Globus pallidus (tissue), 1 donor: Measurements from ENCODE around the gene LZTS2.

ENCODE experiments used
- DNase-seq: peaks from one replicate; pipeline ENCODE4 v3.0.0-alpha.2; 2015; ENCODE audit warnings: low spot score

LZTS2 gene

DNA sequence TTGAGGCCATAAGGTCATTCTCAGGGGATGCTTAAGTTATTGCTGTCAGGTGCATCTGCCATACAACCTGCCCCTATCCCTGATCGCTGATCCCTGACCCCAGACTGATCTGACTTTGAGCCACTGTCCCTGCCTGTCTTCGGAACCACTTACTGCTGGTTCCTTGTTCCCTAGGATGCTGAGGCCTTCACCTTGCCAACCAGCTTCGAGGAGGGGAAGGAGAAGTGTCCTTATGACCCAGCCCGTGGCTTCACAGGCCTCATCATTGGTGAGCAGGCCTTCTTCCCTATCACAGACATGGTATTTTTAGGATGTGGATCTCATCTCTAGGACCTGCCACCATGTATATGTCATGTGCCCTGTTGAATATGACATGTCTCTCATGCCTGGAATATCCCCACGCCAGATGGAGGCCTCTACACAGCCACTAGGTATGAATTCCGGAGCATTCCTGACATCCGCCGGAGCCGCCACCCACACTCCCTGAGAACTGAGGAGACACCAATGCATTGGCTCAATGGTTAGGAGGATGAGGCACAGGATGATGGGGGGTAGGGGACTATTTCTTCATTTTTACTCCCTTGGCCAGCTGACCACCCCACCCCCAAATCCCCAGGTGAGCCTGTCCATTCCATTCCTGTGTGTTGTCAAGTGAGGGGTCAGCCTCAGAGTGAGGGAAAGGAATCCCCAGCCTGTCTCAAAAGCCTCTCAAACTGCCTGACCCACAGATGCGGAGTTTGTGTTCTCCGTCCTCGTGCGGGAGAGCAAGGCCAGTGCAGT lies 21.3 kb upstream of the LZTS2 start:
- no peak for DNase-seq

DNA sequence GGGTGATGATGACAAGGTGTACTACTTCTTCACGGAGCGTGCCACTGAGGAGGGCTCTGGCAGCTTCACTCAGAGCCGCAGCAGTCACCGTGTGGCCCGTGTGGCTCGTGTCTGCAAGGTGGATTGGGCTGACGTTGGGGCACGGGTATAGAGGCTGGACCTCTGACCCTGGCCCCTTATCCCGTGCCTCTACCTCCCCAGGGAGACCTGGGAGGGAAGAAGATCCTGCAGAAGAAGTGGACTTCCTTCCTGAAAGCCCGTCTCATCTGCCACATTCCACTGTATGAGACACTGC lies 20.8 kb upstream of the LZTS2 start:
- no peak for DNase-seq

DNA sequence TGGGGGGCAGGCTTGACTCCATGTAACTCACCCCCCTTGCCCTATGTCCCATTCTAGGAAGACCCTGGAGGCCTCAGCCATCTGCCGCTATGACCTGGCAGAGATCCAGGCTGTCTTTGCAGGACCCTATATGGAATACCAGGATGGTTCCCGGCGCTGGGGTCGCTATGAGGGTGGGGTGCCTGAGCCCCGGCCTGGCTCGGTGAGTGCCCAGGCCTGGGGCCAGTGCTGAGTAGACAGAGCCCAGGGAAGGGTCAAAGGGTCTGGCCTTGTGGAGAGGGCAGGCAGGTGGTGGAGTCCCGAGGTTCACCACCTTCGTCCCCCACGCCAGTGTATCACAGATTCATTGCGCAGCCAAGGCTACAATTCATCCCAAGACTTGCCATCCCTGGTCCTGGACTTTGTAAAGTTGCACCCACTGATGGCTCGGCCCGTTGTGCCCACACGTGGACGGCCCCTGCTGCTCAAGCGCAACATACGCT lies 19.8 kb upstream of the LZTS2 start:
- no peak for DNase-seq

DNA sequence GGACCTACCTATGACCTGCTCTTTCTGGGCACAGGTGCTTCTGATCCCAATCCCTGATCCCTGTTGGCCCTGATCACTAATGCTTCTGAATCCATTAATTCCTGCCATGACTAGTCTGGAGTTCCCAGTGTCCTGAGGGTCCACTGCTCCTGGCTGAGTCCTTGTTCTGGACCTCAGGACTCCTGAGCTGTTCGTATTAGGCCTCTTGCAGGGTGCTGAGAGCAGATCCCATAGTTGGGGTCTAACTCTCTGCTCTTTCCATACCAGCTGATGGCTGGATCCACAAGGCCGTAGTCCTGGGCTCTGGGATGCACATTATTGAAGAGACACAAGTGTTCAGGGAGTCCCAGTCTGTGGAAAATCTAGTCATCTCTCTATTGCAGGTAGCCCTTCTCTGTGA lies 19.3 kb upstream of the LZTS2 start:
- no peak for DNase-seq

DNA sequence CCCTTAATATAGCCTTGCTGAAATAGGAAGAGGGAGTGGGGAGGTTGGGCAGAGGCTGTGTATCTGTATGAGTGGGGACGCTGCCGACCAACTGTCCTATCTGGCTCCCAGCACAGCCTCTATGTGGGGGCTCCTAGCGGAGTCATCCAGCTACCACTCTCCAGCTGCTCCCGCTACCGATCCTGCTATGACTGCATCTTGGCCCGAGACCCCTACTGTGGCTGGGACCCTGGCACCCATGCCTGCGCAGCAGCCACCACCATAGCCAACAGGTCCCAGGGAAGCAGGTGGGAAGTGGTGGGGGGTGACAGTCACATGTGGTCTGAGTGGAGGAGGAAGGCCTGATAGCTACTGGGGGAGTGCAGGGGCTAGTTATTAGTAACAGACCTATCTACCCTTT lies 18.9 kb upstream of the LZTS2 start:
- DNase-seq = no peak

DNA sequence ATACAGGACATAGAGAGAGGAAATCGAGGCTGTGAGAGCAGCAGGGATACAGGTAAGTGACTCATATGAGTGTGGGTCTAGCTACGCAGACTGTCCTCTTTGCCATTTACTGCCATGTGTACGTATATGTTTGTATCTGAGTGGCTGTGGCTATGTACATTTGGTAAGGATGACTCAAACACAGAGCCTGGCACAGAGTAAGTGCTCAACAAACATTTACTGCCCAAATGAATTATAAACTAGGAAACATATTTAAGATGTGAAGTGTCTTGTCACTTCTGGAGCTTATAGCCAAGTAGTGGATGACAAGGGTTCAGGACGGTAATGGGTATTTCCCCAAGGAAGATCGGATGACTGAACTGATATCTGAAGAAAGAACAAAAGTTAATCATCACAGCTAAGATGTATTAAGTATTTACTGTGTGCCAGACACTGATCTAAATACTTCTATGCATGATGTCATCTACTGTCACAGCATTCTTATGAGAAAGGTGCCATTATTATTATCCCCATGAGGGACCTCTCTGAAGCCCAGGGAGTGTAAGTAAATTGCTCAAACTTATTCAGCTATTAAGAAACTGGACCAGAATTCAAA lies 18.3 kb upstream of the LZTS2 start:
- DNase-seq = no peak

DNA sequence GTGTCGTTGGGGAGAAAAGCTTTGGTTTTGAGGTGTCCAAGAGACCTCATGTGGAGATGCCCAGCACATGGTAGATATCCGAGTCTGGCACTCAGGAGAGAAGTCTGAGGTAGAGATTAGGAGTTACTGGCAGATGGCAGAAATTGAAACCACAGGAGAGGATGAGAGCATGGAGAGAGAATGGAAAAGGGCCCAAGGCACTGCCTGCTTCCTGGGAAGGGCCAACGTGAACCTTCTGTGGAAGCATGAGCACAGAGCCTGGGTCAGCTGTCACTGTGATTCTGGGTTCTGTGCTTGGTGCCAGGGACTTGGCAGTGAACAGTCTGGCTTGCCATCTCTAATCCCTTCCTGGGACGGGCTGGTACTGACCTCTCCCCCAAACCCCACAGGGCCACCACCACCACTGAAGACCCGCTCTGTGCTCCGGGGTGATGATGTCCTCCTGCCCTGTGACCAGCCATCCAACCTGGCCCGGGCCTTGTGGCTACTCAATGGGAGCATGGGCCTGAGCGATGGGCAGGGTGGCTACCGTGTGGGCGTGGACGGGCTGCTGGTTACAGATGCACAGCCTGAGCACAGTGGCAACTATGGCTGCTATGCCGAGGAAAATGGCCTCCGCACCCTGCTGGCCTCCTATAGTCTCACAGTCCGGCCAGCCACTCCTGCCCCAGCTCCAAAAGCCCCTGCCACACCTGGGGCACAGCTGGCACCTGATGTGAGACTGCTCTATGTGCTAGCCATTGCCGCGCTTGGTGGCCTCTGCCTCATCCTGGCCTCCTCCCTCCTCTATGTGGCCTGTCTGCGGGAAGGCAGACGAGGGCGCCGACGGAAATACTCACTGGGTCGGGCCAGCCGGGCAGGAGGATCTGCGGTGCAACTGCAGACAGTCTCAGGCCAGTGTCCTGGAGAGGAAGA lies 16.4 kb upstream of the LZTS2 start:
- peak; percentile 25 for DNase-seq

DNA sequence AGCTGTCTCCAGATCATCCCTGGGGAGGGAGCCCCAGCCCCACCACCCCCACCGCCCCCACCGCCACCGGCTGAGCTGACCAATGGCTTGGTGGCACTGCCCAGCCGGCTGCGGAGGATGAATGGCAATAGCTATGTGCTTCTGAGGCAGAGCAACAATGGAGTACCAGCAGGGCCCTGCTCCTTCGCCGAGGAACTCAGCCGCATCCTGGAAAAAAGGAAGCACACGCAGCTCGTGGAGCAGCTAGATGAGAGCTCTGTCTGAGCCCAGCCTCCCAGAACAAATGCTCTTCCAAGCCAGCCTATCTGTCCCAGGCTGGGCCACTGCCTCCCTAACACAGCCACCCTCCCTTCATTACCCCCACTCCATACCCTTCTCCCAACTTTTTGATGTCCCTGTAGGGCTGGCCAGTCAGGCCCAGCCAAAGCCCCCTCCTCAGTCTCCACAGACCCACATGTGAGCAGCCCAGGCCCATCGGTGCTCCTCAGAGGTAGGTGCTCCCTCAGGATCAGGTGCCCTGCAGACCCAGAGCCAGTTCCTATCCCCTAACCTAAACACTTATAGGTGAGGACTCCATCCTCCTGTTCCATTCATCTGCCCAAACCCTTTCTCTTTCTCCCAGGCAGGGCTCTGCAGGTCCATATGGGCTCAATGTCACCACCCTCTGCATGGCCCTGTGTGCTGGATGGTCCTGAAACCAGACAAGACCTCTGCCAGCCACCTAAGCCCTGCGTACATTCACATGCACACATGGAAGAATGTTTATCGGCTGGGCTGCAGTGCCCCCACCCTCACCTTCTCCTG lies 15.5 kb upstream of the LZTS2 start:
- DNase-seq = no peak

DNA sequence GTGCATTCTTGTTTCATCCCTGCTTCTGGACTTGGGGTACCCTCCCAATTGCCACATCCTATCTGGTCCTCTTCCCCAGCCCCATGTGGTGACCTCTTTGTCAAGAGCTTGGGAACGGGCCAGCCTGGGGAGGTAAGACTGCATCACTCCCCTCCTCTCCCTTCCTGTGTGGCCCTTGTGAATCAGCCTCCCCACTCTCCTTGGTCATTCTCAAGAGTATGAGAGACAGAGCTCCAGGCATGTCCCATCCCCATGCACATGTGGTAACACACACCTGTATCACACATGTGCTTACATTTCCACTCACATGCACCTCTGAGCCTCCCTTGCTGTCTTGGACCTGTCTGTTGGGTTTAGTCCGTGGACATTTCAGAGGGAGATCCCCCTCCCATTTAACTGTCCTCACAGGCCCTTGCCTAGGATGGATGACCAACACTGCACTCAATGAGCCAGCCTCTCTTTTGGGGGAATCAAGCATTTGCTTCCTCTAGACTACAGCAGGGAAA lies 14.9 kb upstream of the LZTS2 start:
- no peak for DNase-seq

DNA sequence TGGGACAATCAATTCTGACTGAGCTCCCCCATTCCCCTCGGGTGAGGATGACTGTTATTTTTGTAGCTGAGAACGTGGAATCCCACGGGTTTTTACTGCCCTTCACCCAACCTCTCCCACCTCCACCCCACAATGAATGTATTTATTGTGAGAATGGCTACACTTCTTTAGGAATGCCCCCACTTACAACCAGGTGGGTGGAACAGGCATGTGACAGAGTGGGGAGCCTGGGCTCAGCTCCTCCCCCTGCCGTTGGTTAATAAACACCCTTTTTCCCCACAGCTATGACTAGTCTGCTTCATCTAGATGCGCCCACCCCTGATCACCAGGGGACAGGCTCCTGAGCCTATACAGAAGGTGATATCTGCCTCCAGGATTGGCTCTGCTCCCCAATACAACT lies 14.3 kb upstream of the LZTS2 start:
- no peak for DNase-seq

DNA sequence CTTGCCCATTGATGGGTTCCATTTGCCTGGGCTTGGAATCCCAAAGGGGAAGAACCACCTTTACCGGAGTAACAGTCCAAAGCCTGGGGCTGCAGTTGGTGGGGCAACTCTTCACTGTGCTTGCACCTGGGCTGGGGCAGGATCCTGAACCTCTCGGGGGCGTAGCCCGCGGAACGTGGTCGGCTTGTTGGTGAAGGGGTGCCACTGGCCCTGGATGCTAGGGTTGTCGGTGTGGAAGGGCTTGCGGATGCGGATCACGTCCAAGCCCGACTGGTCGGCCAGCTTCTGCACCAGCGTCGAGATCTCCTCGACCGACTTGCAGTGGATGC lies 13.0 kb upstream of the LZTS2 start:
- no peak for DNase-seq

DNA sequence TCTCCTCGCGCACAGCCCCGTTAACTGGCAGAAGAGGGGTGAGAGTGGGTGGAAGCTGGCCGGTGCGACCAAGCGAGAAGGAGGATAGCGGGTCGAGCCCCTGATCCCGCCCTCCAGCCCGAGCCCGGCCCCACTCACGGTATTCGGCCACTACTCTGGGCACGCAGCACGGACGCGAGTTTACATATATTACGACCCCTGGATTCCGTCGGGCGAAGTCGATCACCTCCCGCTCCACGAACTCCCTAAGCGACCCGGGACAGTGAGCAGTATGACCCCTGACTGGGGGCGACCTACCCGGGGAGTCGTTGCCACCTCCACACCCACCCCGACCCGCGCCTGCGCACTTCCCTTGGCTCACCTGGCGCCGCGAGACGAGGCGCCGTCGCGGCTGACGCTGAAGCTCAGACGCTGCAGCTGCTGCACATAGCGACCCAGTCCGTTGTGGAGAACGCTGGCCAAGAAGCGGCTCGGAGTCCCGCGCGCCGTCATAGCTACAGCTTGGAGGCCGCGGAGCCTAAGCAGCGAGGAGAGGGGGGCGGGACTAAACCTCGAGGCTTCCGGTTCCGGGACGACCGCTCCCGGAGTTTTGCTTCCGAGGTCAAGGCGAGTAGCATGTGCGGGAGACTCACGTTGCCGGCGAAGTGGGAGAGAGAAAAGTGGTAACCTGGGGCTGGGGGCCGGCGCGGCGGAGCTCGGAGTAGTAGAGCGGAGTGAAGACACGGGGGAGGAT lies 12.5 kb upstream of the LZTS2 start, which contains the start of the genes MRPL43 and TWNK:
Gene MRPL43, minus strand, starts transcription at position 546 of the 733 bp plus-strand sequence. Its CDS starts 54 bp downstream, at position 492.
Gene TWNK, plus strand, starts transcription at position 592 of the 733 bp plus-strand sequence. CDS start 668 bp downstream, outside the sequence.
- DNase-seq = peak; percentile 85

DNA sequence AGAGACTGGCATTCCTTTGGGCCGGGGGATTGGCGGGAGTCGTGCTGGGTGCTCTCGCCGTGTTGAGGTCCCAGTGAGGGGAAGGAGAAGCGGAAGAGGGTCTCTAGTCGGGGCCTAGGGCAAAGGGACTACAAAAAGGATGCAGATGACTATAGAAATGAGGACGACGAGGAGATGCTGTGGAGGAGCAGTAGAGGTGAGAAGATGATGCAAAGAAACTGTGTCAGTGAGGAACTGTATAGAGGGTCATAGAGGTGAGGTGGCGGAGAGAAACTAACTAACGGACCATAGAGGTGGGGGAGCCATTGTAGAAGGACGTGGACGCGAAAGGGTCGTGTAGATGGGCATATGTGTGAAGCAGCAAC lies 11.9 kb upstream of the LZTS2 start:
- no peak for DNase-seq

DNA sequence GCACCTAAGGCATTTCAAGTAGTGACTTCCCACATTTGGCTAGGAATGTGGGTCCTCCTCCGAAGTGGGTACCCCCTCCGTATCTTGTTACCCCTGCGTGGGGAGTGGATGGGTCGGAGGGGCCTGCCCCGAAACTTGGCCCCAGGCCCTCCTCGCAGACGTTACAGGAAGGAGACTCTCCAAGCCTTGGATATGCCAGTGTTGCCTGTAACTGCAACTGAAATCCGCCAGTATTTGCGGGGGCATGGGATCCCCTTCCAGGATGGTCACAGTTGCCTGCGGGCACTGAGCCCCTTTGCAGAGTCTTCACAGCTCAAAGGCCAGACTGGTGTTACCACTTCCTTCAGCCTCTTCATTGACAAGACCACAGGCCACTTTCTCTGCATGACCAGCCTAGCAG lies 11.4 kb upstream of the LZTS2 start:
- no peak for DNase-seq

DNA sequence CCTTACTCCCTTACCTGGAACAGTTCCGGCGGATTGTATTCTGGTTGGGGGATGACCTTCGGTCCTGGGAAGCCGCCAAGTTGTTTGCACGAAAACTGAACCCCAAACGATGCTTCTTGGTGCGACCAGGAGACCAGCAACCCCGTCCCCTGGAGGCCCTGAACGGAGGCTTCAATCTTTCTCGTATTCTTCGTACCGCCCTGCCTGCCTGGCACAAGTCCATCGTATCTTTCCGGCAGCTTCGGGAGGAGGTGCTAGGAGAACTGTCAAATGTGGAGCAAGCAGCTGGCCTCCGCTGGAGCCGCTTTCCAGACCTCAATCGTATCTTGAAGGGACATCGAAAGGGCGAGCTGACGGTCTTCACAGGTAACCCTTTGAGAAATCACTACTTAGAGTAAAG lies 10.5 kb upstream of the LZTS2 start:
- DNase-seq = no peak

DNA sequence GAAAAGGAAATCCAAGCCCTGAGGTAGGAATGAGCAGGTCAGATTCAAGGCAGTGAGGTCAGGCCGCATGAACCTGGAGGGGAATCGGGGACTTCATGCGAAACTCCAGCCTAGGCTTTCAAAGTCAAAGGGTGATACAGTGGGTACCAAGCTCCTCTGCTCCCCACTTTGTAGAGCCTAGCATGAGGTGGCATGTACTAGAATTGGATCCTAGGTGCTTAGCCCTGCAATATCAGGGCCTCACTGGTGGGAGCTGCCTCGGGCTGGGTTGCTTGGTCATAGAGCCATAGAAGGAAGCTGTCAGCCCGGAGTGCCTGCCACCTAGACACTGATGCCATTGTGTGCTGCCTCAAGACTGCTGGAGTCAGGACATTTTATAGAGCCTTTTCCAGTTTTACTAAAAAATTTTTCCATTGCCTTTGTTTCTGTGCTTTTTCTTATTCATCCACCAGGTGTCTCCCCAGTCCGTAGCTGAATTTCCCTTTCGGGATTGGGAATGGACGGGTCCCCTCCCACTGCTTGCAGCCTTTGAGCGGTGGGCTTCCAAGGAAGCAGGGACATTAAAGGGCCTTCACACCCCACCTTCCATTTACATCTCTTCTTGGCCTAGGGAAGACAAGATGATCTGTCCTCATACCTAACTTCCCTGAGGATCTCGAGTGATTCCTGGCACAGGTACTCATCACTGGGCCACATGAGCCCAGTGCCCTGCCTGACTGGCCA lies 5.5 kb upstream of the LZTS2 start:
- DNase-seq = peak; percentile 75

DNA sequence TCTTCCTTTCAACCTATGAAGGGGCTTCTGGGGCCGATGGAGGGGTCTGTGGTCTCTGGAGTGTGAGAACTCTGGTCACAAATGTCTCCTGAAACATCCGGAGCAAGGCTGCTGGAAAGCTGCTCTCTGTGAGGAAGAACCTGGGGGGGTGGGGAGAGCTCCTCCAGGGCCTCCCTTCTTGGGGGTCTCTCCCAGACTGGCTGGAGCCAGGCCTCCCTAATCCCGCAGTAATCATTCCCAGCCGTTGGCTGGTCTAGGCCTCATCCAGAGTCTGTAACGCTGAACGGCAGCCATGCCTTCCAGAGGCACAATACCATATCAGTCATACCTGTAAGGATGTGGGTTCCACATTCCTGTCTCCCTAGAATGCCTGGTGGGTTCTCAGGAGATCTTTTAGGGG lies 4.4 kb upstream of the LZTS2 start:
- DNase-seq = no peak

DNA sequence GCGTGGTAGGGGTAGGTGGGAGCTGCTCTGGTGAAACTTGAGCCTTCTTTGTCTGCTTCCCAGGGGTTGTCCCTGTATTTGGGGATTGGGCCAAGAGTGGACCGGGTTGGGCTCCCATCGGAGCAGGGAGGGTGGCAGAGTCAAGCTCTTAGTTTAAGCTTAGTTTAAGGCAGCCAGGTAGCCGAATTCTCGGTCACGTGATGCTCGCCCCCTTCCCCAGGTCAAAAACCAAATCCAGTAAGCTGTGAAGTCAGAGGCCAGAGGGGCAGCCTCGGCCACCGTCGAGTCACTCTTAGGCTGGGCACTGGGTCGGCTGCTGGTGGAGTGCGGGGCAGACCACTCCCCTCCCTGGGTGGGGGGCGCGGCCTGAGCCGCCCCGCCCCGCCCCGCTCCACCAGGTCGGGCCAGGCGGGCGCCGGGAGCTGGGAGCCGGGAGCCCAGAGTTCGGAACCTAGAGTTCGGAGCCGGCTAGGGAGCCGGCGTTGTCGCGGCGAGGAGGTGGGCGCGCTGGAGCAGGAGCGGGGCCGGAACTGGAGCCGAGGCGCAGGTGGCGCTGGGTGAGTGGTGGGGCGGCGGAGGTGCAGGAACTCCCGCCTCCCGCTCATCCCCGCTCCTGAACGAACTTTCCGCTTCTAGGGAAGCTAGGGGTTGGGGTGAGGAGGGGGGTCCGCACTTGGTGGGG lies 2.8 kb upstream of the LZTS2 start:
- DNase-seq = no peak

DNA sequence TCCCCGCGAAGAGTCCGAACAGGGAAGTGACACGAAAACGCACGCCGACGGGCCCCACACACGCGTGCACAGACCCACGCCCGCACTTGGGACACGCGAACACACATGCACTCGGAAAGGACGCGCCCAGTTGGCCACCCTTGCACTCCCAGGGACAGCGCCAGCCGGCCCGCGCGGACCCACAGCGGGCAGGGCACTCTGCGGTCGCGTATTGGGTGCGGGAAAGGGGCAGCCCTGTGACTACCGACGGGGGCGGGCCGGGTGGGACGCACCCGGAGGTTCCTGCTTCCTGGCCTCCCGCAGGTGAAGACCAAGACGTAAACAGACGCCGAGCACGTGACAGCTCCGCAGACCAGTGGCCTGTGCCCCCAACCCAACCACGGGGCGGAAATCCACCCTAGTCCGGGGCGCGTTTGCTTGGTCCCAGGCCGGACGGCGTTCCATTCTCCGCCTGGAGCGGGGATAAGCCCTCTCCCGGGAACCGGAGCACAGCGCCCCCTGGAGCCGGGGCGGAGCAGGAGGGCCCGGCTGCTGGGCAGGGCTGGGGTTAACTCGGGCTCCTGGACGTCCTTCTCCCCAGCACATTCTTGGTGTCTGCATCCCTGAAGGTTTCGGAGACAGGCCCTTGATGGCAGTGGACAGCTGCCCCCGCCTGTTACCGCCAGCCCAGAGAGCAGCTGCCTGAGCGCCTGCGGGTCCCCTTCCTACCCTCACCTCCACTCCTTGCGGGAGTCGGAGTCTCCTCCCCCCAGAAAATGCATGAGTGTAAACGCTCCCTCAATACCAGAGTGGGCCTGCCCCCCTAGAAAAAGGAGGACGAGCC lies 2.0 kb upstream of the LZTS2 start:
- DNase-seq = peak; percentile 83
